K562 (cell line): Measurements from ENCODE around the gene MOCOS.
A peak's percentile ranks its signal among the peaks of the same experiment; 100 is the strongest.

ENCODE experiments used
- CCAR2 ChIP-seq: fragments of 200-400 bp; formaldehyde crosslinking; IDR thresholded peaks from 2 replicates; pipeline ENCODE4 v1.6.1; 2017; ENCODE audit warnings: mild to moderate bottlenecking, low read depth, low read length
- HDGF ChIP-seq: fragments of 450-650 bp; IDR thresholded peaks from 2 replicates; pipeline ENCODE4 v1.6.1; 2016
- NEUROD1 ChIP-seq: fragments of 150-350 bp; IDR thresholded peaks from 2 replicates; pipeline ENCODE4 v1.6.1; 2014; ENCODE audit warnings: borderline replicate concordance, low read length, low read depth; ENCODE audit not compliant: partially characterized antibody
- POLR2A ChIP-seq: fragments of 450-650 bp; conservative IDR thresholded peaks from 2 replicates; pipeline ENCODE4 v1.6.1; 2016
- PRMT5 ChIP-seq: sonication (generic); formaldehyde crosslinking; IDR thresholded peaks from 2 replicates; pipeline ENCODE4 v1.5.0; 2020; ENCODE audit warnings: missing genetic modification reagents
- SMARCE1 ChIP-seq: fragments of 450-650 bp; IDR thresholded peaks from 2 replicates; pipeline ENCODE4 v1.7.1; 2016; ENCODE audit warnings: mild to moderate bottlenecking
- TCF7L2 ChIP-seq: fragments of 150-350 bp; IDR thresholded peaks from 2 replicates; pipeline ENCODE4 v1.6.1; 2016; ENCODE audit warnings: low read depth, mild to moderate bottlenecking, low read length, moderate library complexity
- ZNF586 ChIP-seq: fragments of 450-650 bp; formaldehyde crosslinking; conservative IDR thresholded peaks from 2 replicates; pipeline ENCODE4 v1.4.0; 2020; ENCODE audit warnings: mild to moderate bottlenecking, moderate library complexity
- ZNF668 ChIP-seq: fragments of 250-450 bp; sonication (Bioruptor Pico); IDR thresholded peaks from 2 replicates; pipeline ENCODE4 v1.8.0; 2022; ENCODE audit warnings: mild to moderate bottlenecking, inconsistent platforms
- TF ChIP-seq, protein P1 (sequence below): fragments of 450-650 bp; IDR thresholded peaks from 2 replicates; pipeline ENCODE4 v1.6.1; 2016; ENCODE audit warnings: borderline replicate concordance
- TF ChIP-seq, protein P2 (sequence below), 2 experiments: fragments of 450-650 bp; formaldehyde crosslinking in 1 of 2; IDR thresholded peaks; 2 replicates each; pipeline versions ENCODE4 v1.4.0 to v1.6.1; 2014 to 2020; ENCODE audit warnings: mild to moderate bottlenecking in 2 of 2, borderline replicate concordance in 1 of 2, low read depth in 1 of 2

DNA sequence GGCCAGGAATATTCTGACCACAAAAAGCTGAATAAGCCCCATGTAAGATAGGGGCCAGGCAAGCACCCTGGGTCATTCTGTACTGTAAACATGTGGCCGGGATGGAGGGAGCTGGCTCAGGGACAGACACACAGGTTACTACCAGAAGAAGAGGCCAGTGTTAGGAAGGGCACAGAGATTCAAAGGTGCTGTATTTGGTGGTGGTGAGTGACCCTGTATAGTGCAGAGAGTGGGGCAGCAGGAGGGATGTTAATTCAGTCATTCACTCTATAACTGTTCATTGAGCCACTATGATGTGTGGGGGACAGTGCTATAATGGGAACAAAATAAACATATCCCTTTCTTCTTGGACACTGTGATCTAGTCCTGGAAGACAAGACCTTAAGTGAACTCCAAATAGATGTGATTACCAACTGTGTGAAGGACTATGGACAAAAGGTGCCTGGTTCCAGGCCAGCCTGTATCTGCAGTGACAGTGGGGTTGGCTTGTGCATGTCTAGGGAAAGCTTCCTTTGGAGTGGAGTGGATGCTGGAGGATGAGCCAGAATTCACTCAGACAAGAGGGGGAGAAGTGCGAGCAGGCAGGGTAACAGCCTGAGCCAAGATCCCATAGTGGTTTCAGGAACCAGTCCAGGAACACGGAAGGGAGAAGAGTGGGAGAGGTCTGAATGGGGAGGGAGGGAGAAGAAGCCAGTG, 8.3 kb downstream of the MOCOS start:
- TF ChIP-seq ZNF586 (CRISPR knock-in tag) (no peak), CCAR2 (no peak), HDGF (no peak), NEUROD1 (no peak), SMARCE1 (no peak), ZNF668 (CRISPR knock-in tag) (no peak), TCF7L2 (no peak), PRMT5 (no peak), POLR2A (0 out of 2 replicates have a peak, but pooled peaks have one; percentile 18)
- TF ChIP-seq, protein P1, sequence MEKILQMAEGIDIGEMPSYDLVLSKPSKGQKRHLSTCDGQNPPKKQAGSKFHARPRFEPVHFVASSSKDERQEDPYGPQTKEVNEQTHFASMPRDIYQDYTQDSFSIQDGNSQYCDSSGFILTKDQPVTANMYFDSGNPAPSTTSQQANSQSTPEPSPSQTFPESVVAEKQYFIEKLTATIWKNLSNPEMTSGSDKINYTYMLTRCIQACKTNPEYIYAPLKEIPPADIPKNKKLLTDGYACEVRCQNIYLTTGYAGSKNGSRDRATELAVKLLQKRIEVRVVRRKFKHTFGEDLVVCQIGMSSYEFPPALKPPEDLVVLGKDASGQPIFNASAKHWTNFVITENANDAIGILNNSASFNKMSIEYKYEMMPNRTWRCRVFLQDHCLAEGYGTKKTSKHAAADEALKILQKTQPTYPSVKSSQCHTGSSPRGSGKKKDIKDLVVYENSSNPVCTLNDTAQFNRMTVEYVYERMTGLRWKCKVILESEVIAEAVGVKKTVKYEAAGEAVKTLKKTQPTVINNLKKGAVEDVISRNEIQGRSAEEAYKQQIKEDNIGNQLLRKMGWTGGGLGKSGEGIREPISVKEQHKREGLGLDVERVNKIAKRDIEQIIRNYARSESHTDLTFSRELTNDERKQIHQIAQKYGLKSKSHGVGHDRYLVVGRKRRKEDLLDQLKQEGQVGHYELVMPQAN = no peak
- TF ChIP-seq, protein P2, sequence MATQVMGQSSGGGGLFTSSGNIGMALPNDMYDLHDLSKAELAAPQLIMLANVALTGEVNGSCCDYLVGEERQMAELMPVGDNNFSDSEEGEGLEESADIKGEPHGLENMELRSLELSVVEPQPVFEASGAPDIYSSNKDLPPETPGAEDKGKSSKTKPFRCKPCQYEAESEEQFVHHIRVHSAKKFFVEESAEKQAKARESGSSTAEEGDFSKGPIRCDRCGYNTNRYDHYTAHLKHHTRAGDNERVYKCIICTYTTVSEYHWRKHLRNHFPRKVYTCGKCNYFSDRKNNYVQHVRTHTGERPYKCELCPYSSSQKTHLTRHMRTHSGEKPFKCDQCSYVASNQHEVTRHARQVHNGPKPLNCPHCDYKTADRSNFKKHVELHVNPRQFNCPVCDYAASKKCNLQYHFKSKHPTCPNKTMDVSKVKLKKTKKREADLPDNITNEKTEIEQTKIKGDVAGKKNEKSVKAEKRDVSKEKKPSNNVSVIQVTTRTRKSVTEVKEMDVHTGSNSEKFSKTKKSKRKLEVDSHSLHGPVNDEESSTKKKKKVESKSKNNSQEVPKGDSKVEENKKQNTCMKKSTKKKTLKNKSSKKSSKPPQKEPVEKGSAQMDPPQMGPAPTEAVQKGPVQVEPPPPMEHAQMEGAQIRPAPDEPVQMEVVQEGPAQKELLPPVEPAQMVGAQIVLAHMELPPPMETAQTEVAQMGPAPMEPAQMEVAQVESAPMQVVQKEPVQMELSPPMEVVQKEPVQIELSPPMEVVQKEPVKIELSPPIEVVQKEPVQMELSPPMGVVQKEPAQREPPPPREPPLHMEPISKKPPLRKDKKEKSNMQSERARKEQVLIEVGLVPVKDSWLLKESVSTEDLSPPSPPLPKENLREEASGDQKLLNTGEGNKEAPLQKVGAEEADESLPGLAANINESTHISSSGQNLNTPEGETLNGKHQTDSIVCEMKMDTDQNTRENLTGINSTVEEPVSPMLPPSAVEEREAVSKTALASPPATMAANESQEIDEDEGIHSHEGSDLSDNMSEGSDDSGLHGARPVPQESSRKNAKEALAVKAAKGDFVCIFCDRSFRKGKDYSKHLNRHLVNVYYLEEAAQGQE (IDR thresholded peaks at IDR 0.05; ENCODE audit: borderline replicate concordance) = no peak
- TF ChIP-seq, protein P2 (CRISPR knock-in tag; IDR thresholded peaks at IDR 0.05; ENCODE audit: low read depth) = no peak
